HEK293 (cell line): ENCODE data around the gene ACADSB.

Experiments used
- CTCF ChIA-PET: fragments of 350-600 bp; formaldehyde crosslinking; extraction: SDS; loops from one replicate; lab custom pipeline; 2021; ENCODE audit warnings: antibody characterized with exemption; lab: Yijun Ruan, JAX
- POLR2A ChIA-PET: fragments of 300-600 bp; formaldehyde crosslinking; extraction: SDS; loops from one replicate; lab custom pipeline; 2020; ENCODE audit warnings: antibody characterized with exemption, inconsistent platforms; lab: Yijun Ruan, JAX
- H3K27ac ChIP-seq: fragments of 200-500 bp; sonication (Bioruptor generic); 2 replicates; pipeline ENCODE4 v1.5.1; 2014; ENCODE audit warnings: low read depth, low read length, control low read depth, inconsistent platforms; ENCODE audit errors: extremely low read depth
- H3K36me3 ChIP-seq, 2 experiments: fragments of 200-500 bp in 1 of 2; sonication (Bioruptor generic) in 1 of 2; 1 replicate in 1 of 2; 2 replicates in 1 of 2; pipeline ENCODE4 v1.5.1; 2014 to 2017; ENCODE audit warnings: inconsistent platforms in 2 of 2, low read length in 2 of 2; ENCODE audit not compliant: control insufficient read depth in 2 of 2, insufficient read depth in 1 of 2
- H3K4me1 ChIP-seq: fragments of 200-500 bp; sonication (Bioruptor generic); 2 replicates; pipeline ENCODE4 v1.5.1; 2014; ENCODE audit warnings: mild to moderate bottlenecking, low read length, inconsistent platforms; ENCODE audit not compliant: control insufficient read depth, insufficient read depth
- H3K4me3 ChIP-seq: 2 replicates; pipeline ENCODE4 v1.5.1; 2011; ENCODE audit warnings: low read depth, mild to moderate bottlenecking, control low read depth, low read length, moderate library complexity
- H3K9me3 ChIP-seq: fragments of 200-500 bp; sonication (Bioruptor generic); 2 replicates; pipeline ENCODE4 v1.5.1; 2014; ENCODE audit warnings: low read depth, low read length, inconsistent platforms; ENCODE audit not compliant: control insufficient read depth, insufficient read depth
- ATF2 ChIP-seq: fragments of 450-650 bp; formaldehyde crosslinking; IDR thresholded peaks from 2 replicates; pipeline ENCODE4 v1.5.1; 2016; ENCODE audit warnings: missing biosample characterization, missing genetic modification characterization, low read depth
- BCL11B ChIP-seq: fragments of 450-650 bp; formaldehyde crosslinking; IDR thresholded peaks from 2 replicates; pipeline ENCODE4 v1.5.1; 2016; ENCODE audit warnings: low read depth, missing biosample characterization, missing genetic modification characterization
- CTCF ChIP-seq: fragments of 450-650 bp; formaldehyde crosslinking; IDR thresholded peaks from 2 replicates; pipeline ENCODE4 v1.5.1; 2016; ENCODE audit warnings: missing biosample characterization, missing genetic modification characterization
- HOXC10 ChIP-seq: sonication (generic); formaldehyde crosslinking; IDR thresholded peaks from 2 replicates; pipeline ENCODE4 v1.8.1; 2023; ENCODE audit warnings: mild to moderate bottlenecking, missing genetic modification reagents
- MZF1 ChIP-seq: fragments of 450-650 bp; formaldehyde crosslinking; IDR thresholded peaks from 2 replicates; pipeline ENCODE4 v1.5.1; 2017; ENCODE audit warnings: missing biosample characterization, missing genetic modification characterization, borderline replicate concordance
- PRDM1 ChIP-seq: fragments of 450-650 bp; formaldehyde crosslinking; IDR thresholded peaks from 2 replicates; pipeline ENCODE4; 2016; ENCODE audit warnings: missing biosample characterization, missing genetic modification characterization
- PRDM4 ChIP-seq: fragments of 450-650 bp; formaldehyde crosslinking; IDR thresholded peaks from 2 replicates; pipeline ENCODE4 v1.5.1; 2017; ENCODE audit warnings: missing biosample characterization, missing genetic modification characterization
- RBAK ChIP-seq: fragments of 450-650 bp; formaldehyde crosslinking; IDR thresholded peaks from 2 replicates; pipeline ENCODE4 v1.5.1; 2016; ENCODE audit warnings: missing biosample characterization, missing genetic modification characterization
- ZBTB1 ChIP-seq: fragments of 450-650 bp; formaldehyde crosslinking; IDR thresholded peaks from 2 replicates; pipeline ENCODE4 v1.5.1; 2016; ENCODE audit warnings: missing biosample characterization, missing genetic modification characterization
- ZBTB11 ChIP-seq: fragments of 450-650 bp; formaldehyde crosslinking; conservative IDR thresholded peaks from 2 replicates; pipeline ENCODE4 v1.5.1; 2016; ENCODE audit warnings: low read depth, missing biosample characterization, missing genetic modification characterization
- ZBTB21 ChIP-seq: fragments of 450-650 bp; formaldehyde crosslinking; IDR thresholded peaks from 2 replicates; pipeline ENCODE4 v1.5.1; 2017; ENCODE audit warnings: missing biosample characterization, missing genetic modification characterization
- ZNF138 ChIP-seq: fragments of 450-650 bp; formaldehyde crosslinking; IDR thresholded peaks from 2 replicates; pipeline ENCODE4 v1.5.1; 2016; ENCODE audit warnings: missing biosample characterization, missing genetic modification characterization, borderline replicate concordance
- ZNF169 ChIP-seq: fragments of 450-650 bp; formaldehyde crosslinking; IDR thresholded peaks from 2 replicates; pipeline ENCODE4 v1.5.1; 2016; ENCODE audit warnings: missing biosample characterization, missing genetic modification characterization
- ZNF184 ChIP-seq: fragments of 450-650 bp; IDR thresholded peaks from 2 replicates; pipeline ENCODE4 v1.5.1; 2018; ENCODE audit warnings: missing biosample characterization, mild to moderate bottlenecking, missing genetic modification characterization
- ZNF214 ChIP-seq: fragments of 450-650 bp; formaldehyde crosslinking; IDR thresholded peaks from 2 replicates; pipeline ENCODE4 v1.5.1; 2017; ENCODE audit warnings: missing biosample characterization, mild to moderate bottlenecking, missing genetic modification characterization, borderline replicate concordance
- ZNF335 ChIP-seq: fragments of 450-650 bp; formaldehyde crosslinking; conservative IDR thresholded peaks from 2 replicates; pipeline ENCODE4 v1.5.1; 2016; ENCODE audit warnings: missing biosample characterization, missing genetic modification characterization
- ZNF423 ChIP-seq: fragments of 450-650 bp; formaldehyde crosslinking; IDR thresholded peaks from 2 replicates; pipeline ENCODE4 v1.5.1; 2016; ENCODE audit warnings: missing biosample characterization, missing genetic modification characterization
- ZNF488 ChIP-seq: fragments of 450-650 bp; formaldehyde crosslinking; IDR thresholded peaks from 2 replicates; pipeline ENCODE4 v1.5.1; 2016; ENCODE audit warnings: missing biosample characterization, missing genetic modification characterization
- ZNF530 ChIP-seq: fragments of 450-650 bp; formaldehyde crosslinking; IDR thresholded peaks from 2 replicates; pipeline ENCODE4 v1.5.1; 2016; ENCODE audit warnings: low read depth, missing biosample characterization, missing genetic modification characterization
- ZNF558 ChIP-seq: fragments of 450-650 bp; formaldehyde crosslinking; IDR thresholded peaks from 2 replicates; pipeline ENCODE4 v1.5.1; 2016; ENCODE audit warnings: missing biosample characterization, missing genetic modification characterization
- ZNF768 ChIP-seq: fragments of 450-650 bp; formaldehyde crosslinking; IDR thresholded peaks from 2 replicates; pipeline ENCODE4 v1.5.1; 2018; ENCODE audit warnings: missing biosample characterization, mild to moderate bottlenecking, missing genetic modification characterization
- ZNF791 ChIP-seq: fragments of 450-650 bp; formaldehyde crosslinking; IDR thresholded peaks from 2 replicates; pipeline ENCODE4 v1.5.1; 2016; ENCODE audit warnings: missing biosample characterization, missing genetic modification characterization
- ZSCAN16 ChIP-seq: fragments of 450-650 bp; formaldehyde crosslinking; IDR thresholded peaks from 2 replicates; pipeline ENCODE4 v1.5.1; 2016; ENCODE audit warnings: missing biosample characterization, missing genetic modification characterization

ACADSB gene

GRCh38 chr10:123039632-123039930 lies 30.8 kb downstream of the ACADSB start (continued):
- TF ChIP-seq PRDM4 (tag by site-specific recombination), result no peak
- TF ChIP-seq ZNF214 (tag by site-specific recombination), result no peak
- no peak for TF ChIP-seq ZNF558 (tag by site-specific recombination)

- POLR2A ChIA-PET, result no interaction called here
- no peak for TF ChIP-seq ZBTB11 (tag by site-specific recombination)
- no peak overlapping the region for H3K27ac ChIP-seq
- H3K4me1 ChIP-seq, result no peaks in the 10 kb centered on the region
- H3K4me3 ChIP-seq, result no peak overlapping the region
- H3K9me3 ChIP-seq, result no peaks in the 10 kb centered on the region
- CTCF ChIA-PET, result interaction anchor here (0.5 to 4.8 kb wide), 41 partner anchors 9 to 540 kb away, joined by 3 to 33 read pairs (median 4); no protein-coding TSS in a partner anchor
- H3K36me3 ChIP-seq, result peaks cover 4 to 39% of the 10 kb centered on the region in 2 experiments
Observed at GRCh38 chr10:123042708-123043408, 34.1 kb downstream of the ACADSB start.

GRCh38 chr10:123043409-123043925 lies 34.7 kb downstream of the ACADSB start:
- peaks cover 4 to 40% of the 10 kb centered on the region in 2 experiments for H3K36me3 ChIP-seq
- H3K4me3 ChIP-seq, result no peak overlapping the region
- H3K4me1 ChIP-seq, result no peaks in the 10 kb centered on the region
- POLR2A ChIA-PET, result no interaction called here
- no peaks in the 10 kb centered on the region for H3K9me3 ChIP-seq
- no peak overlapping the region for H3K27ac ChIP-seq
- CTCF ChIA-PET, result interaction anchor here (0.5 to 4.8 kb wide), 46 partner anchors 9 to 539 kb away, joined by 3 to 33 read pairs (median 4); no protein-coding TSS in a partner anchor
- TF ChIP-seq PRDM1 (tag by site-specific recombination) (peak; percentile 54; the same call in 1 of the 2 replicates), ZNF530 (tag by site-specific recombination) (no peak), ZNF335 (tag by site-specific recombination) (no peak), HOXC10 (CRISPR knock-in tag) (no peak), ZNF768 (tag by site-specific recombination) (no peak), CTCF (tag by site-specific recombination) (peak; percentile 87), ZSCAN16 (tag by site-specific recombination) (no peak), ZNF423 (no peak), MZF1 (tag by site-specific recombination) (no peak), ZNF488 (tag by site-specific recombination) (no peak), ATF2 (tag by site-specific recombination) (no peak), ZNF138 (tag by site-specific recombination) (no peak), ZNF169 (tag by site-specific recombination) (no peak), ZNF791 (tag by site-specific recombination) (no peak), RBAK (no peak), BCL11B (tag by site-specific recombination) (no peak), ZBTB21 (tag by site-specific recombination) (no peak), ZNF184 (tag by site-specific recombination) (no peak), ZBTB1 (tag by site-specific recombination) (no peak)
